H1 (cell line): ENCODE measurements around the gene RANBP9. TPM values are rescaled to one million over a fixed set of nuclear protein-coding genes. Genes with fewer than 3 reads are reported as not detected.

Experiments
- ASH2L ChIP-seq: fragments of 200-600, 300-600 bp; sonication (generic); IDR thresholded peaks from one replicate; pipeline ENCODE4 v1.7.1; 2017; ENCODE audit warnings: low read length
- CHD7 ChIP-seq: fragments of 300-600 bp; sonication (generic); IDR thresholded peaks from 2 replicates; pipeline ENCODE4 v1.7.1; 2012; ENCODE audit warnings: low read length, moderate library complexity, mild to moderate bottlenecking, inconsistent platforms; ENCODE audit not compliant: insufficient replicate concordance
- CTCF ChIP-seq, 3 experiments: IDR thresholded peaks; 1 replicate in 2 of 3; 2 replicates in 1 of 3; pipeline versions ENCODE4 v1.5.1 to v1.6.1; 2011; ENCODE audit warnings: low read length in 3 of 3, mild to moderate bottlenecking in 3 of 3, inconsistent platforms in 2 of 3, low read depth in 1 of 3, moderate library complexity in 1 of 3; ENCODE audit not compliant: insufficient read depth in 1 of 3; ENCODE audit errors: control extremely low read depth in 1 of 3
- HDAC6 ChIP-seq: IDR thresholded peaks from one replicate; pipeline ENCODE4 v1.7.1; 2012; ENCODE audit warnings: low read depth, mild to moderate bottlenecking, inconsistent platforms, low read length, moderate library complexity
- POLR2A ChIP-seq, 2 experiments: IDR thresholded peaks; 1 replicate in 1 of 2; 2 replicates in 1 of 2; pipeline ENCODE4 v1.6.1; 2011; ENCODE audit warnings: low read depth in 2 of 2, low read length in 2 of 2, mild to moderate bottlenecking in 2 of 2; ENCODE audit errors: control extremely low read depth in 1 of 2
- ZNF274 ChIP-seq: IDR thresholded peaks from 2 replicates; pipeline ENCODE4 v1.7.0; 2012; ENCODE audit warnings: low read length, borderline replicate concordance; ENCODE audit errors: extremely low read depth
- polyA plus RNA-seq, 7 experiments: library from polyadenylated mRNA; depleted of rRNA in 3 of 7; stranded (reverse) in 5 of 7; unstranded in 2 of 7; fragments of >200 nt in 5 of 7; fragments of 200-250 nt in 2 of 7; gene quantifications; 1 replicate in 5 of 7; 2 replicates in 1 of 7; 4 replicates in 1 of 7; pipeline versions ENCODE4 v1.2.1 to v1.2.3, GENCODE V29; 2011 to 2013; ENCODE audit warnings: missing spikeins in 2 of 7, mixed read lengths in 2 of 7
- total RNA-seq: library from RNA; stranded (reverse); fragmentation: NEBNext Ultra II Directional; extraction: Animal tissue kit (Norgen Biotek cat#: 25700); gene quantifications from 2 replicates; pipeline ENCODE4 v1.2.1, GENCODE V29; 2021
- TF ChIP-seq, protein P1 (sequence below): IDR thresholded peaks from 2 replicates; pipeline ENCODE4 v1.6.1; 2011; ENCODE audit warnings: low read length, improper control_type of control experiment

RANBP9 gene
- total and polyA plus RNA-seq, 2 of the 8 experiments (the other 6 are each of a cell fraction or from before 2014, with no cell fraction given) = 13.0 to 36.7 TPM

DNA sequence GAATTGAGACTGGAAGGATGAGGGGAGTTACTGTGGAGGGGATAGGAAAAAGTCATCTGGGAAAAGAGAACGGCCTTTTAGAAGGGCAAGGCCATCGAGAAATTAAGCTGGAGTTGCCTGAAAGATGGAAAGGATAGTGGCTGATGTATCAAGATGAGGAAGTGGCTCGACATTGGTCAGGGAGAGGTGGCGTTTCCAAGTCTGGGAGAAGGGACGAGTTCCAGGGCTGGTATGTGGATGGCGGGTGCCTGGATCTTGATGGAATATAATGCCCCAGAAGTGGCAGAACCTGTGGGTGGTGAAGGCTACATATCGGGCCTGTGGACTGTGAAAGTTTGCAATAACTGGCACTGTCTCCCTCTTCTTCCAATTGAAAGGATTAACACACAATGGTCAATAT is 139.4 kb downstream of the RANBP9 start (continued):
- TF ChIP-seq CHD7 = no peak
- TF ChIP-seq POLR2A (IDR thresholded peaks at IDR 0.05; ENCODE audit: control extremely low read depth in 1 of 2, low read depth in 2 of 2, low read length in 2 of 2) = no peak
- TF ChIP-seq CTCF (IDR thresholded peaks at IDR 0.05; ENCODE audit: control extremely low read depth in 1 of 3, insufficient read depth in 1 of 3, low read depth in 1 of 3, low read length in 3 of 3) = no peak
- TF ChIP-seq, protein P1, sequence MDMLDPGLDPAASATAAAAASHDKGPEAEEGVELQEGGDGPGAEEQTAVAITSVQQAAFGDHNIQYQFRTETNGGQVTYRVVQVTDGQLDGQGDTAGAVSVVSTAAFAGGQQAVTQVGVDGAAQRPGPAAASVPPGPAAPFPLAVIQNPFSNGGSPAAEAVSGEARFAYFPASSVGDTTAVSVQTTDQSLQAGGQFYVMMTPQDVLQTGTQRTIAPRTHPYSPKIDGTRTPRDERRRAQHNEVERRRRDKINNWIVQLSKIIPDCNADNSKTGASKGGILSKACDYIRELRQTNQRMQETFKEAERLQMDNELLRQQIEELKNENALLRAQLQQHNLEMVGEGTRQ = no peak
- no peak for TF ChIP-seq HDAC6
- TF ChIP-seq ZNF274 = no peak
- TF ChIP-seq ASH2L = no peak
